Adipose tissue (tissue), 3 donors: ENCODE data around the gene CEP78. TPM values are rescaled to one million over a fixed set of nuclear protein-coding genes. Genes with fewer than 3 reads are reported as not detected.

Experiments used
- H3K27ac ChIP-seq: one replicate; pipeline ENCODE4 v1.5.1; 2013; ENCODE audit warnings: low read depth, low read length
- WGBS, 3 donors: extraction: QIAGEN DNeasy Blood & Tissue Kit; methylation state at CpG; one replicate each; pipeline ENCODE4 v1.1.7; 2013; 5-methylcytosine and 5-hydroxymethylcytosine counted together
- polyA plus RNA-seq, 3 donors: library from polyadenylated mRNA; stranded (reverse); fragments of 200-250 nt; gene quantifications; one replicate each; pipeline ENCODE4 v1.2.3, GENCODE V29; 2013
- donor health status: healthy with polysubstance abuse.
- donor health status: Bipolar disorder and iron deficiency.
- donor health status: healthy.

Gene CEP78
- polyA plus RNA-seq, 3 donors, result 2.3 to 7.0 (median 3.2) TPM

DNA sequence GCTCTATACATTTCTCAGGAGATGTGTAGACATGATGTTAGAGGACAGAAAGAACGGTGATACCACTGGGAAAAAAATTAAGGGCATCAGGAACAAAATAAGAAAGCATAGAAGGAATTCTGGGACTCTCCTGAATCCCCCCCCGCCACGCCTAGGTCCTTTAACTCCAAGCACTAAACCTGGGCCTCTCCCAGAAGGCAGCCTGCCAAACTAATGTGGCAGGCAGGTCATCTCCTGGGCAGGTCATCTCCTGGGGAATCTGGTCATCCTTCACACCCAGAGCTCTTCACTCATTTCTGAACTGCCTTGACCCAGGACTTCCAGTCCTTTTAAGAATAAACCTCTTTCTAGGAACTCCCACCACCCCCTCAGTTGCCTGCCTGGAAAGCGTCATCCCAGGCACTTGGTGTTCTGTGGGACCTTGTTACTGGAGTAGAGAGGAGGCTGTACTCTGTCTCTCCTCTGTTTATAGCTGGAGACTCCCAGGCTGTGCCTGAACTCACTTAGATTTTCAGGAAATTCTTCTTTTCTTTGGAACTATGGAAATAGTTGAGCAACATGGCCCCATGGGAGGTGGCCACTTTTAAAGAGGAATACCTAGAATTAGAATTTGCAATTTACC lies 85.1 kb downstream of the CEP78 start:
- no peak overlapping the region for H3K27ac ChIP-seq
- 83 to 93% (median 86%) methylated on average over 4 of the region's 4 CpGs for WGBS, 3 donors

DNA sequence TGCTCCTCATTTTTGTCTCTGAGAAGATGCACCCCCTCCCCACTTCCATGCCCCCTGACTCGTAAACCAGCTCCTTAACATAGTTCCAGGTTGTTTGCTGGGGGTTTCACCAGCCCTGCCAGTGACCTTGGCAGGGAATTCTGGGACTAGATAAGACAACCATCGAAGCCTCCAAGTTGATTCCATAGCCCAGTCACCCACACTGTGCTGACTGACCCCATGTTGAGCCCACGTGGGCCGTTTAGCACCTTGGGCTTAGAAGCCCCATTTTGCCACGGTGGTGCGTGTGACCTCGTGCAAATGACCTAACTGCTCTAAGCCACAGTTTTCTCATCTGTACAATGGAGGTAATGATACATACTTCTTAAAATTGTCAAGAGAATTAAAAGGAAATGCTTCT lies 85.6 kb downstream of the CEP78 start:
- WGBS, 3 donors, result 82 to 94% (median 89%) methylated on average over 7 of the region's 7 CpGs
- H3K27ac ChIP-seq, result no peak overlapping the region

DNA sequence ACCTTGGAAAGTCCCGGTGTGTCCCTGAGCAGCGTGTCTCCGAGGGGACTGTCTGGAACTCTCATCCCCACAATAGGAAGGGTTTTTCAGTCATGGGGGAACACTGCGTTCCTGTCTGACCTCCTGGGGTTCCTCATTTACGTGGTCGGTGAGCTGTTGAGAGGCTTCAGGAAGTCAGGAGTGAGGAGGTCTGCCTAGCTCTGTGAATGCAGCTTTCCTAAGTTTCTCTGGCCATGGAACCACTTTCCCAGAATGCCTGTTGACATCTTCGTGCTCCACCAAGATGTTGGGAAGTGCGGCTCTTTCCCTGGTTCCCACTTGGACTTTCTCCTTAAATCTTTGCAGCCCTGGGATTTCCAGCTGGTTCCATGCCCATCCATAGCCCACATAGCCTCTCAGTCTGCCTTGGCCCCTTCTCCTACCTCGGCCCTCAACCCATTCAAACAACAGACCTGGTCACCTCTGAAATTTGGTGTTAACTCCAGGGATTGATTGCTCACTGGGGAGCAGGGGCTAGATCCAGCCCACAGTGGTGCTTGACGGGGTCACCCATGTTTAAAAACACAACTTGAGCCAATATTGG lies 88.3 kb downstream of the CEP78 start:
- 74 to 80% (median 79%) methylated on average over 10 of the region's 10 CpGs for WGBS, 3 donors
- H3K27ac ChIP-seq, result no peak overlapping the region

DNA sequence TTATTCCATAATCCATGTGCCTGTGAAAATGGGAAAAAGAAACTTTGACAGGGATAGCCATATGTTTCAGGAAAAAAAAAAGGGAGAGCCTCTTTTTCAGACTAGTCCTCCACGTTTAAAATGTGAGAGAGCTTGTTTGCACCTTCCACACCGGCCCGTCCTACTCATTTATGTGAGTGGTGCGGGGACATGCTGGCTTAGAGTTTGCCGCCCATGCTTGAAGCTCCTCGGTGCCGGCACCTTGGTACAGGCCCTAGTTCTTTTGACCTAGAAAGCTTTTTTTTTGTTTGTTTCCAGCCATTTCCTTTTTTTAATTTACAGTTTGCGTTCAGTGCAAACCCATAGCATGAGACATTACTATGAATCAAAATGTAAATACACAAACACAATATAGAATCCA lies 88.8 kb downstream of the CEP78 start:
- WGBS, 3 donors, result 83 to 95% (median 95%) methylated on average over 8 of the region's 8 CpGs
- no peak overlapping the region for H3K27ac ChIP-seq

DNA sequence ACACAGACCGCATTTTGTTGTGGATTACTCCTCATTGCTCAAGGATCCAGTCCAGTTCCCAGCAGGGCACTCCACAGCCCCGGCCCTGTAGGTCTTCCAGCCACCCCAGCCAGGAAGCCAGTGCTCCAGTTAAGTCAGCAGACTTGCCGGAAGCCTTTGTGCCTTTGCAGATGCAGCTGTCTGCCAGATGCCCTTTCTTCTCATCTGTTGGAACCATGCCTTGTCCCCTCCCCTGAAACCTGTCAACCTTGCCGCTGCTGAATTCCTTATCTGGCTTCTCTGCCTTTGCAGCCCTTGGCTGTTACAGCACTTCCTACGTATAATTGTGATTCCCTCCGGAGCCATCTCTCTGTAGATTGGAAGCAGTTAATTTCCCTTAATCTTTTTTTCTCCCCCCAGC lies 89.5 kb downstream of the CEP78 start:
- H3K27ac ChIP-seq, result no peak overlapping the region
- 17 to 21% (median 20%) methylated on average over 6 of the region's 6 CpGs for WGBS, 3 donors

DNA sequence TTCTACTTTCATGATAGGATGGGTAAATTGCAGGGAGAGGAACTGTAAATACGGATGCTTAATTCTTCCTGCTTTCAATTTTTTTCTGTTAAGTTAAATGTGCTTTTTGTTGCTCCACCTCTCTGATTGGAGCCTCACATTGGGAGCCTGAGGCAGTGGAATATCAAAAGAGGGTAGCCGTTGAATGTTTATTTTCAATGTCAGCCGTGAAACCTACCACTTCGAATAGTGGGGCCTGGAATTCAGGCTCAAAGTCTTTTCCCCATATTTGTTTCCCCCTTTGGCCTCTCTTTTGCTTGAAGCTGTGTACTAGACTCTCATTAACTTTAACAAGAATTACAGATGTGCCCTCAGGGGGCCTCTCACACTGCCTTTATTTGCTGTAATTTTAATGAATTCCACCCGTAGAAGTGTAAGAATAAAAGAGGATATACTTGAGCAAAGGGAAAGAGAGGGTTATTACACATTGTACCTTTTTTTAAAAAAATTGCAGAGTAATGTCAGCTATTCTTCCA lies 90.0 kb downstream of the CEP78 start:
- no peak overlapping the region for H3K27ac ChIP-seq
- 62 to 73% (median 67%) methylated on average over 5 of the region's 5 CpGs for WGBS, 3 donors

DNA sequence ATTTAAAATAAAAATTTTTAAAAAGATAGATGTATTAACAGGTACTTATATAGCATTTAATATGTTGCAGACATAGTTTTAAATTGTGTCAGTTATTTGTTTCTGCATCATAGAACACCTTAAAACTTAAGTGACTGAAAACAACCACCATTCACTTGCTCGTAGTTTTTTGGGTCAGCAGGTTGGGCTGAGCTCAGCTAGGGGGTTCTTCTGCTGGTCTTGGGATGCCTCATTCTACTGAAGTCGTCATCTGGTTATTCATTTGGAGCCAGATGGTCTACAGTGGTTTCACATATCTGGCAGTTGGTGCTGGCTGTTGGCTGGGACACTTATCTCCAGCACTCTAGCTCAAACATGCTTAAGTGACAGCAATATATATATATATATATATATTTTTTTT lies 90.7 kb downstream of the CEP78 start:
- WGBS, 3 donors, result 95 to 98% (median 95%) methylated on average over 2 of the region's 2 CpGs
- H3K27ac ChIP-seq, result no peak overlapping the region

Other genes with a start within 250 kb of the CEP78 start
- 10 to 100 TPM in 2 of 3 donors, 1 to 10 TPM in 1; 6.3 to 24.9 (median 16.8) TPM for gene GNAQ, start 204.3 kb upstream of the CEP78 start, polyA plus RNA-seq
- gene PSAT1, start 61.0 kb downstream of the CEP78 start, polyA plus RNA-seq, result 10 to 100 TPM in 1 of 3 donors, 1 to 10 TPM in 2; 2.6 to 27.6 (median 6.9) TPM